GM19468 (cell line): Measurements from ENCODE around the gene FRK.

Experiments
- ATAC-seq: cut with Tn5 transposase; IDR thresholded peaks from one replicate; pipeline ENCODE4 v1.9.1; 2021; ENCODE audit warnings: mild to moderate bottlenecking, moderate library complexity, moderate number of reproducible peaks; ENCODE audit not compliant: unreplicated experiment; ENCODE audit errors: extremely low read depth

FRK gene

DNA sequence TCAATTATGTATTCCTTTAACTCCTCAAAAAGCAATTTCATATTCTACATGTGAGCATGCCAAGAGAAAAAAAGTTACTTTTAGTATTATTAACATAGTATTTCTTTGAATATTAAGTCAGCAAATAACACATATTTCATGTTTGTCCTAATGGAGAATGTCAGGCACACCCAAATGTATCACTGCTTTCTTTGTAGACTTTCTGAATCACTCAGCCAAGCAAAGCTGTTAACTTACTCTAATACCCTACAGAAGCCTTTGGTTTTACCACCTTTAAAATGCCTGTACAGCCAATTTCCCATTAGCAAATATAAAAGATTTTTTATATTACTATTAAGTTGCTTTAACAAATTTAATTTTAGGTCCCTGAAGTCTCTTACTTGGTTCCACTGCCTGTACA lies 23.8 kb downstream of the FRK start:
- ATAC-seq, result no peak

DNA sequence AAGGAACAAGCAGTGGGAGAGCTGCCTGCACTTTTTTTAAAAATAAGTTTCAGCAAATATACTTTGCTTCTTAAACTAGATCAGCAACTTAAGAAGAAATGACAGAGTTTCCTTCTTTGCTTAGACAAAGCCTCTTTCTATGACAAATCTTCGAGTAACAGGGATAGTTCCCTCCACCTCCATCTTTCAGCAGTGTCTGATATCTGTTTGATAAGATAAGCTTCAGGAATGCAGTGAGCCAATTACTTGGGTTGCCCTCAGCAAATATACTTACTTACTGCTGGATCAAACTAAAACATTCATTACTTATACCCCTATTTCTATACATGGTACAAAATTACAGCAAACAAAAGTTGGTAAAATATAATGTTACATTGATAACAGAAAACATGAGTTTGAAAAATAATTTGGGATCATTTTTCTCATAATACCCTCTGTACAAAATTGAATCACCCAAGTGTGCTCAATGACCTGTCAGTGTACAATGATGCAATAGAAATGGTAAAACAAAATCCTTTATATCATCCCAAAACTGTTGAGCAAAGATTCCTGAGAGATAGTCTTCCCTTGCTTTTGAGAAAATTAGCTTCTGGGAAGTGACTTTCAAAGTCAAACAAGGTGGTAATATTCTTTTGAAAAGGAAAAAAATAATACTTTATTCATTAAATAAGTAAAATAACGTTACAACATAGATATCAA lies 24.5 kb downstream of the FRK start:
- no peak for ATAC-seq

DNA sequence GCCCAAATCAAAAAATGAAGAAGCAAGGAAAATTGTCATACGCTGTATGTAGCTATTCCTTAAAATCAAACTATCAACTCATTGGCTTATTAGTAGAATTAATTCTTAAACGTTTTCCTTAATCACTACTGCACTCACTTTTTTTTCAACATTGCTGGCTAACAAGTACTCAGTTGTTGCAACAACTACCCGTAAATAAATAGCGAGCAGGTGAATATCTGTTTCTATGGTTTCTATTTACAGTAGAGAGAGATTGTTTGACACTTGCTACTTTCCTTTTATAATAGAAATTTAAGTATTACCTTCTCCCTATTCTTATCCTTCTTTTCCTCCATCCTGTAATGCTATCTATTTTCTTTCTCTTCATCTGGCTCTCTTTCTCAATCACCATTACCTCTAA lies 25.1 kb downstream of the FRK start:
- no peak for ATAC-seq

DNA sequence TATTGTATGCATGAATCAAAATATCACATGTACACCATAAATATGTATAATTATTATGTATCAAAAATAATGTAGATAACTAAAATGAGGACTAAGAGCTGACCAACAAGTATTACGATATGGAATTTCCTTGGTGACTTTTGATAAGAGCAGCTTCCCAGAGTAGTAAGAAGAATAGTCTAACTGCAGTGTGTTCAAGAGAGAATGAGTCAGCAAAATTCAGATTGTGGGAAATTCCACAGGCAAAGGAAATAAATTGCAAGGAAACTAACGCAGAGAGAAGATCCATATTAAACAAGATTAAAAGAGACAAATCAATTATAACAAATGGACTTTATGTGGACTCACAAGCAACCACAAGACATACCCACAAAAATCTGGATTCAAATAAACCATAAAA lies 26.4 kb downstream of the FRK start:
- no peak for ATAC-seq

DNA sequence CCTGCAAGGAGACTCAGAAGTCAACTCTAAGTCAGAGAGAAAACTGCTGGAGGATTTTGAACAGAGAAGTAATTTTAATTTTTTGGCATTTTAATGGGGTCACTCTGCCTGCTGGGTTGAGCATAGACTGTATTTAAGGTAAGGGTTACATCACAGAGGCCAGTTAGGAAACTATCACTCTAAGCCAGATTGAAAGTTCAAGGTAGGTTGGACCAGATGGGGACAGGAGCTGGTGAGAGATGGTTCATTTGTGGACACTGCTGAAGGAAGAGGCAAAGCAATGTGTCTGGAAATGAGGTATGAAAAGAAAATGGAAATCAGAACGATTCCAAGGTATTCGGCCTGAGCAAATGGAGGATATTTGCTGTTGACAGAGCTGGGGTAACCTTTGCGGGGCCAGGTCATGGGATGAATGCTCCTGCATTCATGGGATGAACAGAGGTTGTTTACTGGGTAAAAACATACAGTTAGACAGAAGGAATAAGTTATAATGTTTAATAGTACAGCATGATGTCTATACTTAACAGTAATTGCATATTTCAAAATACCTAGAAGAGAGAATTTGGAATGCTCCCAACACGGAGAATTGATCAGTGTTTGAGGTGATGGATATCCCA lies 26.9 kb downstream of the FRK start:
- ATAC-seq, result no peak

DNA sequence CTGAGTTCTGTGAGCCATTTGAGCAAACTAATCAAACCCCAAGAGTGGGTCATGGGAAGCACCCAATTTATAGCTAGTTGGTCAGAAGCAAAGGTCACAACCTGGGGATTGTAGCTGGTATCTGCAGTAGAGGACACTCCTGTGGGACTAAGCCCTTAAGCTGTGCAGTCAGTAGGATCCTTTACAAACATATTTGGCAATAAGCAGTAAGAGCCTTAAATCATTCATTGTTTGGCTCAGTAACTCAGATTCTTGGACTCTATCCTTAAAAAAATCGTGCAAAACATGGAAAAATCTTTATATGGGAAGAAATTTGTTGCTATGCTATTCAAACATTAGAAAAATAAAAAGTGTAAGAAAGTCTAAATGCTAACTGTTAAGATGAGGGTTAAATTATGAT lies 29.9 kb downstream of the FRK start:
- ATAC-seq, result no peak

DNA sequence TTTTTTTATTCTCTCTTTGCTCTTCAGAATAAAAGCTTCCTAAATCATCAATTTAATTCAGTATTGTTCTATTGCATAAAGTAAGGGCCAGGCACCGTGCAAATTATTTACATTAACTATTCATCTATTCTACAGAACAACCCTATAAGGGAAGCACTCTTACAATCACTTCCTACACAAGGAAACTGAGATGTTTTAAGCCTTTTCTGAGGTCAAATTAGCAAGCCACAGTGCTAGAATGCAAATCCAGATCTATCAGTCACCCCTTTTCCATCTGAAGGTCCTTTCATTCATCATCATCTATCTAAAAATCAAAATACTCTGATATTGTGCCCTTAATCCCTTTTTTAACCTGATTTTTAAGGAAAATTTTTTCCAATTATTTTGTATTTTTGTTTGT lies 31.2 kb downstream of the FRK start:
- peak; percentile 48 for ATAC-seq

DNA sequence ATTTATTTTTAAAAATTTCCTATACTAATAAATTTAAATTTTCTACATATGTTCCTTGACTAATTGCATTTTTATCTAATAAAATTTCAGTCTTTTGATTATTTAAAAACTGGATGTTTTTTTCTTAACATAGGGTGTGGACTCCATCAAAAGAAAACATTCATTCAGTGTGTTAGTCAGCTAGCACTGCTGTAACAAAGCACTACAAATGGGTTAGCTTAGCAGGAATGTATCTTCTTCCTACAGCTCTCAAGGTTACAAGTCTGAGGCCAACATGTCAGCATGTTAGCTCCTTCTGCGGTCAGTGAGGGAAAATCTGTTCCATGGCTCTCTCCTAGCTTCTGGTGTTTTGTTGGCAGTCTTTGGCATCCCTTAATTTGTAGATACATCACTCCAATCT lies 32.5 kb downstream of the FRK start:
- ATAC-seq, result no peak

DNA sequence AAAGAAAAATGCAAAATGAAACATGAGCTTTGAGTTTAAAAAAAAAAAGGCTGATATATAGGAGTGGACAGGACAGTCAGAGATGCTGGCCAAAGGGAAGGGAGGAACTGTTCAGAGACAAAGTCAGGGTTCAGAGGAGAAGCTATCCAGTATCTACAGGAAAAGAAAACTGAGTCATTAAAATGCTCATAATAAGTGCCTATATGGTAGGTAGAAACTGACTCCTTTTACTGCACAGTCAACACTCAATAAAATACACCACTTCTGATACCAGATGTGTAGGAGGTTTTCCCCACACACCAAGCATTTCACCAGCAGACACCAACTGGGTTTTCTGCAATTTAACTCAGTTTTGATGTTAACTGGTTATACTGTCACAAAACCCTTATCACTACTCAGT lies 32.9 kb downstream of the FRK start:
- ATAC-seq, result no peak

DNA sequence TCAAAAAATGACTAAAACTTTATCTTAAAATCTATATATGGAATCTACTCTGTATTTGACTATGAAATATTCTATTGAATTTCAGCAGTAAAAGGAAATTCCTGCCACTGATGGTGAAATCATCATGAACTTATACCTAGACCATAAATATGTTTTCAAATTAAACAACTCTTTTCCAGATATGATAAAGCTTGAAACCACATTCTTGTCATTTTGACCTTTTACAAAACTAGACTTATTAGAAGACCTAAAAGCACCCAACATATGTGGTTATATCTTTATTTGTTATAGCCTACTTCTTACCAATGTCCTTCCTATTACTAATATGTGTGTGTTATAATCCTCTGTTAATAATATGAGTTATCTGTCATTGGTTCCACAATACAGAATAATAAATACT lies 35.3 kb downstream of the FRK start:
- ATAC-seq, result no peak

DNA sequence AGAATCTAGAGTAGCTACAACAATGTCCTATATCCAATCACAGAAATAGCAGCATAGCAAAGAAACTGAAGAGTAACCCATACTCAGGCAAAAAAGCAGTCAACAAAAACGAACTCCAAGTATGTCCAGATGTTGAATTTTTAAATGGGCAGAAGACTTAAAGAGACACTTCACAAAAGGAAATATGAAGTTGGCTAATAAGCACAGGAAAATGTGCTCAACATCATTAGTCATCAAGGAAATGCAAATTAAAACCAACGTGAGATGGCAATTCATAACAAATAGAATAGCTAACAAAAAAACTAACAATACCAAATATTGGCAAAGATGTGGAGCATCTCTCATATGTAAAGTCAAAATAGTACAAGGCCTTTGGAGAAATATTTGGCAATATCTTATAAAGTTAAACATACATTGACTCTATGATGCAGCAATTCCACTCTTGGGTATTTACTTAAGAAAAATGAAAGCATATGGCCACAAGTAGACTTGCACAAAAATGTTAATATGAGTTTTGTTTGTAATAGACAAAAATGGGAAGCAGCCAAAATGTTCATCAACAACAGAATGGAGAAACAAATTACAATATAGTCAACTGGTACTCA lies 37.7 kb downstream of the FRK start:
- no peak for ATAC-seq

DNA sequence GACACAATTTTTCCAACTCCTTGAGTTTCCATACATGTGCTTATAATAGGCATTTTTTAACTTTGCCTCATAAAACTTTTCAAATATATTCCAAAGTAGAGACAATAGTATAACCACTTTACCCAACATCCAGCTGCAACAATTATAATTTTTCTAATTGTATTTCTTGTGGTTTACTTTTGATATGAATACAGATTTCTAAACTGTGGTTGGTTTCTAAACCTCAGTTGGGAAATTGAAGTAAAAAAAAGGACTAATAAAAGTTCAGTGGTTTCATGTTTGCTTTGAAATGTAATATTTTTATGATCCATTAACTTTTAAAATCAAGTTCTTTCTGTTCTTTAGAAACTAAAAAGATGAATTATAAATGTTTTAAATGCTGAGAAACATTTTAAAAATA lies 40.0 kb downstream of the FRK start:
- ATAC-seq, result no peak

DNA sequence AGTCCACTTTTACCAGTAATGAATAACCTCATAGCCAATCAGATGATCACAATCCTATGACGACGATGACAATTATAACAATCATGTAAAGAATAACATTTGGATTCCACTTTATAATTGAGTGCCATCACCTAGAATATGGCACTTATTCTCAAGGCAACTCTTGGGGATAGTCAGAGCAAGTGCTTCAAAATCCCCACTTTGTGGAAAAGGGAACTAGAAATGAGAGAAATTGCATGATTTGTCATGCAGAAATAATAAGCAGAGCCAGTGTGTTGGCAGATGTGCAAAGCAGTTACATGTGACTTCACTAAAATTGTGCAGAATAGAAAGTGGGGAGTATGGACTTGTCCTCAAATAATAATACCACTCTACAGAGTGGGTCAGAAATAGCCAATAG lies 41.3 kb downstream of the FRK start:
- peak; percentile 64 for ATAC-seq

DNA sequence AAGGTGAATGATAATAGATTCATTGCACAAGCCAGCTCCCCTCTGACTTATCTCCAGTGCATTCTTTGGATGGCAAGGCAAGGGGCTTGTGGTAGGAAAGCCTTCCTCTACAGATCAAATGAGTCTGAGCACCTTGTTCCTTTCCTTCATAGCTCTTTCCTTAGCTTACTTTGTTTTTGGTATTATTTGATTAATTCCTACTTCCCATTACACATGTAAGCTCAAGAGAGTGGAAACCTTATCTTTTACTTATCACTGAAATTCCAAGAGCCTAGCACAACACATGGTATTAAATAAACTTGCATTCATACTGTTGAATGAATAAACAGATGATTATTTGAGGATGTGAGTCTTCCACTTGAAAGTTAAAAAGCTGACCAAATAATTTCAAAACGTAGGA lies 41.7 kb downstream of the FRK start:
- no peak for ATAC-seq

DNA sequence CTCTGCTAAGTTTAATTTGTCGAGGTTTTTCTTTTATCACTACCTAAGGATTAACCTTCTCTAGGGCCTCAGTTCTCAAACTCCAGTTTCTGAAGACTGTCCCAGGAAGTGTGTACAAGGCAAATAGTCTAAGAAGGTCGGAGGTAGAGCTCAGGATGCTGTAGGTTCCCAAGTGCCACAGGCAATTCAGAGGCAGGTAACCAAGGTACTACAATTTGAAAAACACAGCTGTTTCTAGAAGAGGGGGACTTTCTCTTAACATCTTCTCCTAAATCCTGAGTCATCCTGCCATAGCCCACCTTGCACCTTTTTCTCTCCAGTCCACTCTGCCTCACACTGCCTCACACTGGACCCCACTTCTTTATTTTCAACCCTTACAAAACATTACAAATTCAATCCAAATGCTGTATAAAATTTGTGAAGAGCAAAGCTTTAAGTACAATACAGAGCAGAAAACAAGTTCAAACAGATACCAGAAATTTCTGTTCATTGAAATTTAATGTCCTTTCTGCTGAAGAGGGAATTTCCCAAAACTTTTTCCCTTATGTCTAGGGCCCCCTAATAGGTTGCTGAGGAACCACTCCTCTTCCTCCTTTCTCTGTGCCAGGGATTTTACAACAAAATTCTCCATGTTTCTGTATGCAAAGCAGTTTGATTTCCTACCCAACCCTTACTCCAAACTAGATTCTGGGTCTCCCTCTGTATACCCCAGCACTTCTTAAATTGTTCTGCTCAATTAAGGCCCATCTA lies 43.0 kb downstream of the FRK start:
- no peak for ATAC-seq

DNA sequence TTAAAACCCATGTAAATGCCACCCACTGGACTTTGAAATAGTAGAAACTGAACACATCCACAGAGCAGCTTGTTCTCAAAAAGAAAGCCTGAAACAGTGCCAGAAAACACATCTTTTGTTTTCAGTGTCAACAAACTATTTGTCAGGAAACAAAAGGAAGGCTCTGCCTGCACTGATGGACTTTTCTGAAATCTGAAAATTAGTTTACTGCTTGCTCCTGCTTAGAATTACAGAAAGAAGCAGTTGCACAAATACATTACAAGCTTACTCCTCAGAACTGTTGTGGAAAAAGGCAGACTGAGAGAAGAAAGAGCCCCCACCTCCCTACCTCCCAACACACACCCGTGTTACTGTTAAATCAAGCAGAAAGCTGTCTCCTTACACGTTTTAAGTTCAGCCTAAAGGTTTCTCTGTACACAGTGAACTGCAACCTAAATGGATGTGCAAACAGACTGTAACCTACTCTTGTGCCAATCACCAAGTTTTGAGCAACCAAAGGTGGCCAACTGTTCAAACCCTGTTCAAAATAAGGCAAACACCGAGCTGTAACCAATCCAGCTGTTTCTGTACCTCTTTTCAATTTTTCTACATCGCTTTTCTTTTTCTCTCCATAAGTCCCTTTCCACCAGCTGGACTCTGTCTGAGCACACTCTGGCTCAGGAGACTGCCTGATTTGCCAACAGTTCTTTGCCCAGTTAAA lies 43.7 kb downstream of the FRK start:
- ATAC-seq, result no peak

DNA sequence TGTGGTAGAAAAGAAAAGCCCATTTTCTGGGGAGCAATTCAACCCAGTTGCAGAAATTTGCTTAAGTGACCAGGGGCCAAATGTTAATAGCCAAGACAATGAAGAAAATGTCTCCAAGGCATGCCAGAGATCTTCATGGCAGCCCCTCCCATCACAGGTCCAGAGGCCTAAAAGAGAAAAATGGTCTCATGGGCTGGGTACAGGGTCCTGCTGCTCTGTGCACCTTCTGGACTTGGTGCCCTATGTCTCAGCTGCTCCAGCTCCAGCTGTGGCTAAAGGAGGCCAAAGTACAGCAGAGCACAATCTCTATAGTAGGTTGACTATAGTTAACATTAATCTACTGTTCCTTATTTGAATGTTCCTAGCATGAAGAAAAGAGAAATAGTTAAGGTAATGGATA lies 44.7 kb downstream of the FRK start:
- ATAC-seq, result no peak

DNA sequence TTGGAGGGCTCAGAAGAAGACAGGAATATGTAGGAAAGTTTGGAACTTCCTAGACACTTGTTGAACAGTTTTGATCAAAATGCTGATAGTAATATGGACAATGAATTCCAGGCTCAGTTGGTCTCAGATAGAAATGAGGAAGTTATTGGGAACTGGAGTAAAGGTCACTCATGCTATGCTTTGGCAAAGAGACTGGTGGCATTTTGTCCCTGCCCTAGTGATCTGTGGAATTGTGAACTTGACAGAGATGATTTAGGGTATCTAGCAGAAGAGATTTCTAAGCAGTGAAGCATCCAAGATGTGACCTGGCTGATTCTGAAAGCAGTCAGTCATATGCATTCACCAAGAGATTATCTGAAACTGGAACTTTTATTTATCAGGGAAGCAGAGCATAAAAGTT lies 45.1 kb downstream of the FRK start:
- ATAC-seq, result no peak

DNA sequence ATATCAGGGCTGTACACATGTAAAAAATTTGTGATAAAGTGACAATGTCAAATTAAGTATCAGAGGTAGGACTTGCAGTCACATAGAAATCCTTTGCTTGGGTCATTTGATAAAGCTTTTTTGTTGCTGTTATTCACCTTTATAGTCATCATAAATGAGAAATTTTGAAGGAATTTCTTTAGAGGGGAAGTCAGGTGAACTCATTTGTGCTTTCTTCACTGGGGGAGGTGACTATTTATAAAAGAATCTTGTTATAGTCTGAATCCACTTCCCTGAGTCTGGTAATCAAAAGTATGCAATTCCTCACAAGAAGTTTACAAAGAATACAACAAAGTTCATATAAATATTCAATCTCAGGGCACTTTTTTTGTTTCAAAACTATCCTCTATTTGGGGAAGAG lies 47.7 kb downstream of the FRK start:
- ATAC-seq, result no peak

DNA sequence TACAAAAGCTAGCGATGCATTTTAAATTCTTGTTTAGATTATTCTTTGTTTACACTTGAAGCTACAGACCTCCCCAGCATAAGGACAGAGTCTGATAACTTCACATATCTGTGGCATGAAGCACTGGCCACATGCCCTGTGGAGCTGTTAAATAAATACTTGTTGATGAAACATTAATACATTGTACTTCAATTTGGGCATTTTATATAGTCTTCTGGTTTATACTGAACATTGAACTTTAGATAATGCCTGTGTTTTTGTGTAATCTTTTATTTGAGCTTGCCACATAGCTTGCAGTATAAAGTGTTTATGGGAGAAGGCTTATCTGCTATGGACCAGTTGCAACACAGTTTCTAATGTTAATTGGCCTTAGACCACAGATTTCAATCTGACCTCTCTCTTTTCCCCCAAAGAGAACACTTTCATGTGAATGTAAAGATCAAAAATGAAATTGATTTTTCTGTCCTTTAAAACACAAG lies 48.2 kb downstream of the FRK start:
- no peak for ATAC-seq

DNA sequence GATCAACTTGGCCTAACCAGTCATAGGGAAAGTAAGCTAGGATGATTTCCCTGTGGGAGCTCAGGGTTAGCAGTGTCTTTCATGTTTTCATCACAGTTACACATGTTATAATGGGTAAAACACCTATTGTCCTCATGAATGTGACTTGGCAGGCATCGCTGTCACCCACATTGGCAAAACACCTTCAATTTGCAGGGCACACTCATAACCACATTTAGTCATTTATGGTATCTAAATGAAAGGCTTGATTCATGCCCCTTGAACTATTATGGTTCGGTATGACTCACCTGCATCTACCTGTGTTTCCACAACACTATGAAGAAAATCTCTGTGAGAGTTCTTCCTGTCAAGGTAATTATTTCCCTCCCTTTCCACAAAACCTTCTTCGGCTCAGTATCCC lies 49.2 kb downstream of the FRK start:
- ATAC-seq, result peak; percentile 46
